GM23248 (cell line): Measurements from ENCODE around the gene PLSCR3.

Experiments used
- EZH2 ChIP-seq: fragments of 200-600 bp; sonication (generic); IDR thresholded peaks from 2 replicates; pipeline ENCODE4 v1.6.1; 2018; ENCODE audit warnings: antibody characterized with exemption, mild to moderate bottlenecking; ENCODE audit not compliant: insufficient read depth, poor library complexity, severe bottlenecking
- EZH2phosphoT487 ChIP-seq: fragments of 200-600 bp; sonication (generic); IDR thresholded peaks from 2 replicates; pipeline ENCODE4 v1.6.1; 2018; ENCODE audit warnings: antibody characterized with exemption, moderate library complexity, mild to moderate bottlenecking, low read depth; ENCODE audit not compliant: insufficient read depth

GRCh38 chr17:7396147-7396546, 1.8 kb upstream of the PLSCR3 start:
- TF ChIP-seq EZH2phosphoT487 = no peak
- no peak for TF ChIP-seq EZH2
